ENCODE measurements around the gene RPL21.
"Not testable (repeated sequence)": the region's sequence is repeated elsewhere in the genome, so short reads cannot be mapped to it uniquely, and the experiment has no call there.

The RPL21 gene

DNA sequence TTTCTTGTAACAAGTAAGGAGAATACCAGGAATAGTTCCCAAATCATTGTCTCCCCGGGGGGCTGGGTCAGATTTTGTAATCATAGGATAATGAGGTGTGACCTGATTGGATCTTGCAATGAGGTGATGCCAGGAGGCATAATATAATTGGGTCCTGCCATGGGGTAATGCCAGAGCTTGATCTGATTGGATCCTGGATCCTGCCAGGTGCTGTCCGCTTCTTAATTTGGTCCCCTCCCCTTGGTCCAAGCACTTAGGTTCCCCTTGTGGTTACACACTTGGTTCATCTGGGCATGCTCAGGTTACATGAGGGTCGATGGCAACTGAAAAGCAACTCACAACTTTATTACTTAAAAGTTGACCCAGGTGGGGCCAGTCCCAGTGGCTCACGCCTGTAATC, 39.4 kb downstream of the RPL21 start:
- no peak for DNase-seq

DNA sequence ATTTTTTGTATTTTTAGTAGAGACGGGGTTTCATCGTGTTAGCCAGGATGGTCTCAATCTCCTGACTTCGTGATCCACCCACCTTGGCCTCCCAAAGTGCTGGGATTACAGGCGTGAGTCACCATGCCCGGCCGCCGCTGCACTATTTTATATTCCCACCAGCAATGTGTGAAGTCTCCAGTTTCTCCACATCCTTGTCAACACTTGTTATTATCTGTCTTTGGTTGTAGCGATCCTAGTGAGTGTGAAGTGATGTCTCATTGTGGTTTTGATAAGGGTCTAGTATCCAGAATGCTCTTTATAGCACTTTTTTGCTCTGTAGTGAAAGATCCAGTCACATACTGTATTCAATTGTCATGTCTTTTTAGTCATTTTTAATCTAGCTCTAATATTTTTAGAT, 40.6 kb downstream of the RPL21 start:
- not testable (repeated sequence) for DNase-seq

DNA sequence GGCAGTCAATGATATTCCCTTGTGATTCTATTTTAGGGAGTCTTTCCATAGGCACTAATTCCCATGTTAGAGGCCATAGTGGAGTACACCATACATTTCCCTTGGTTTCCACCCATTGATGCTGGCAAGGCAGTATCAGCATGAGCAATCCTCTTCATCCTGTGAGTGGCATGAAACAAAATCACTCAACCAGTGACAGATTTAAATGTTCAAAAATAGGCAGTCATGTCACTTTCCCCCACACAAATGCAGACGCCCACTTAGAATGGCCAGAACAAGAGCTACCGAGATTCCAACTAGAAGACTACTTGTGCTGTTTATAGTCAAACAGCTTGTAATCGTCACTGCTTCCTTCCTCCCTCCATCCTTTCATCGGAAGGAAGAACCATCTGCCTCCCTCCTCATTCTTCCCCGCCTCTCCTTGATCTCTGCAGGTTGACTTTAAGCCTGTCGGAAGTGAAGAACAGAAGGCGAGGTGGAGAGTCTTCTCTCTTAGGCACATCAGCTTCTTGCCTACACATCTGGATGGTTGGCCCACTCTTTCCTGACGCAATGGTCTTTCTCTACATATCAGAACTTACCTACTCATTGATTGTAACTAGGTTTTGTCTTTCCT, 41.8 kb downstream of the RPL21 start:
- DNase-seq: no peak

DNA sequence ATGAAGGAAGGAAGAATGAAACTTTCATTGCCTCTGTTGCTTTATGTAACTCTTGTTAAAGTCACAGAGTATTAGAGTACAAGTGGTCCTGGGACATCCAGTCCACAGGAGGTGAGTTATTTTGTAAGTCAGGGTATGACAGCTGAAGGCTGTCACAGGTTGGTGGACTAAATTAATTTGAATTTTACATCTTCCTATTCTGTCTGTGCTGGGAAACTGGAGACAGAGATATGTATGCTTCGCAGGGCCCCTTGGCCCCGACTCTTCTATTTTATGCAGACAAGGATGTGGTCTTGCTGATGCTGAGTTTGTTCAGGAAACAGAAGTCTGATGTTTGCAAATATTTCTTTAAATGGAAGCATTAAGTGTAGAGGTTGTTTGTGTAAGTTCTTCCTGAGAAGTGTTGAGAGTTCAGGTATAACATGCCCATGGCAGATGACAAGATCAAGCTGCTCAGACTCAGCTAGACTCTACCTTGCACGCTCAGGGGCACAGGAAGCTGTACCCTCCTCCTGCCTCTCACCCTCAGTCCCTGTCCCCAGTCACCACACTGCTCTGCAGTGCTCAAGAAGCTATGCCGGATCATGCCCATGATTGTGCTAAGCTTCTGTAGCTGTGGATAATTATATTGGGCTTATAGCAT, 42.6 kb downstream of the RPL21 start:
- no peak for DNase-seq

DNA sequence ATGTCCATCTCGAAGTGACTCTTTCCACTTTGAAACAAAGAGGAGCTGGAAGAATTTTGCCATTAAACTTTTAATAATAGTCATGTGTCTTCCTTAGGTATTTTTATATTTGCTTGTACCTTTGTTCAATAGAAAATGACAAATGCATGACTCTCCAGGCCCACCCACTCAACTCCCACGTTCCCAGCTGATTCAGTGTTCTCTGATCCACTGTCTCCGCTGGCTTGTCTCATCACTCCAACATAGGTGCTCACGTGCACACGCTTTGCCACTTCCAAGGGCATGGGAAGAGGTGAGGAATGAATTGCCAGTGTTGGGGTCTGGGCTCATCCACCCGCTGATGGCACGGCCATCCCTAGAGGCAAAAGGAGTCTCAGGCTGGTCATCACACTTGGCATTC, 43.7 kb downstream of the RPL21 start:
- DNase-seq: no peak

DNA sequence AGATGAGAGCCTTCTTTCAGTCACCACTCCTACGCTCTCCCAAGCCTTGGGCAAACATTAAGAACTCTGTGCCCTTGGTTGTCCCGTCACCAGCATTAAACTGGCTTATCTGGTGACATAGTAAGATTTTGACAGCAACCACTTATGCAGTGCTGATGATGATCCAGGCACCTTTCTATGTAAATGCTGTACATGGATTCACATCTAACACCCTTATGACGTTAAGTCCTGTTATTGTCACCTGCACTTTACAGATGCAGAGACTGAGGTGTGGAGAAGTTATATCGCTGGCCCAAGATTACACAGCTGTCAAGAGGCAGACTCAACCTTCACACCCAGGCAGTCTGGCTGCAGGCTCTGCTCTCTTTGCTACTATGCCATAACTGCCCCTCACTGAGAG, 44.3 kb downstream of the RPL21 start:
- DNase-seq: no peak

DNA sequence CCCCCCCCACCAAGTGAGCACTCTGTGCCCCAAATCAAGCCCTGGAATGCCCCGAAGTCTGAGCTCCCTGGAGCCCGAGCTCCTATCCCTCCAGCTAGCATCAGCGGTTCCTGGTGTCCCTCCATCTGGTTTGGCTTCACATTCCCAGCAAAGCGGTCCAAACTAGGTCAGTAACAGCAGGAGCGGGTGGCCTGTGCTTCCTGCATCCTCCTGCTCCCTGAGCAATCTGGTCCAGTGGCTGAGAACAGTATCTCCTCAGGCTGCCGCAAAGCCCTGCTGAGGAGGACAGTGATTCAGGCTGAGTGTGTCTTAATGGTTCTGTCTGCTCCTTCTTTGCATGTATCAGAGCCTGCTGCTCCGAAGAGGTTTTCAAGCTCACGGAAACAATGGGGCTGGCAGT, 45.1 kb downstream of the RPL21 start:
- no peak for DNase-seq

DNA sequence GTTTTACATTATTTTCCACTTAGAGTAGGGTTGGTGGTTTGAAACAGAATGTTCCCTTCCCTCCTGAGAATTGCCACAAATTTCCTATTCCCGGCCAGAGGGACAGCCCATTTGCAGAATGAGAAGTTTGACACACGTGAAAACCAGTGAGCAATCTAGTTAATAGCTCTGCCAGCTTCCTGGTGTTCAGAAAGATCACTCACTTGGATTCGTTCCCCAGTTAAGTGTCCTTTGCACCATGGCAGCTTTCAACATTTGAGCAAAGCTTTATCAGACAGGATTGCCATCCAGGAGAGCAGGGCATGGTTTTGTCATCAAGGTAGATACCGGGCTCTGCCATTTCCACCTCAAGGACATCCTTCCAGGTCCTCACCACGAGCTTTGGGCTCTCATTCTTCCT, 47.5 kb downstream of the RPL21 start:
- no peak for DNase-seq

DNA sequence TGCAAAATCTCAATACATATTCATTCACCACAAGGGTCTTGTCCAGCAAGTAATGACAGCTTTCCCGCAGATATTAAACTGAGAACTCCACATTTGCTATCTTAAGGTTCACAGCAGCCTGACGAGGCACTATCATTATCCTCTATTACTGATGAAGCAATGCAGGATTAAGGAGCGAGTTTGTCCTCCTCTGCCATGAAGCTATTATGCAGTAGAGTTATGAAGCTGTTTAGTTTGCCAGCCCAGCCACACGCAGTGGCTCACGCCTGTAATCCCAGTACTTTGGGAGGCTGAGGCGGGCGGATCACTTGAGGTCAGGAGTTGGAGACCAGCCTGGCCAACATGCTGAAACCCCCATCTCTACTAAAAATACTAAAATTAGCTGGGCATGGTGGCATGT, 49.0 kb downstream of the RPL21 start:
- DNase-seq: not testable (repeated sequence)

DNA sequence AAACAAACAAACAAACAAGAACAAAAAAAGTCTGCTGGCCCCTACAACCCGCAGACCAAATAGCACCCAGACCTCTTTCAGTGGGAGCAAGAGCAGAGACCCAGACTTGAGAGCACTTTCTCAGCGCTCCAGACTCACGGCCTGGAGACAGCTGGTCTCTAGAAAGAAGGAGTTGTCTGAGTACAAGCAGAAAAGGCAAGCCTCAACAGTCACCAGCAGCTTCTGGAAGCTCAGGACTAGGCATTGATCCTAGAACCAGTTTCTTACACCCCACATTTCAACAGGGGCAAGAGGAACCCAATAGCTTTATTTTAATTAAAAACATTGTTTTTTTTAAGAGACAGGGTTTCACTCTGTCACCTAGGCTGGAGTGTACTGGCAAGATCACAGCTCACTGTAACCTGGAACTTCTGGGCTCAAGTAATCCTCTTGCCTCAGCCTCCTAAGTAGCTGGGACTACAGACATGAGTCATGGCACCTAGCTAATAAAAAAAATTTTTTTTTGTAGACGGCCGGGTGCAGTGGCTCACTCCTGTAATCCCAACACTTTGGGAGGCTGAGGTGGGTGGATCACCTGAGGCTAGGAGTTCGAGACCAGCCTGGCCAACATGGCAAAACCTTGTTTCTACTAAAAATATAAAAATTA, 49.7 kb downstream of the RPL21 start:
- DNase-seq: no peak

DNA sequence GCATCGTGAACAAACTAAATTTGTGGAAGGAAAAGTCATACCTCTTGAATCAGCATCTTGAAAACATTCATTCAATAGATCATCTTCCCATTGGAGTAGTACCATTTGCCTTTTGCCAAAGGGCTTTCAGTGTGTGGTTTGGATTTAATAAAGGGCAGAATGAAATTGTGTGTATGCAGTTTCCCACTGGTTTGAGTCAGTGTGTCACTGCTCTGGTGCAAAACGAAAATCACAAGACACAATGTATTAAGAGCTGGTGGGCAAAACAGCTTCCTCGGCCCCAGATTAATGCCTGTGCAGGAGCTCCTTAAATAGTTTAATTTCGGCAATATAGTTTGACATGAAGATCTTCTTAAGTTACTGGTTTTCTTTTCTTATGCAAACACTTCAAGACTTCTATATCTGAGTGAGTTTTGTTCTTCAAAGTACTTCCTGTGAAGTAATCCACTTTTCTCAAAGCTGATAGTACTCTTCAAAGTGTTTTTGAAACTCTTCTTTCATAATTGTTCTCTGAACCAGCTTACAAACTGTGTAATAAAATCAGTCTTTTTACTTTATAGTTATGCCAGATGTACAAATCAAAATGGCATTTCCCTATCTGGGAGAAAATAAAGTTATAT, 51.4 kb downstream of the RPL21 start:
- DNase-seq: no peak

DNA sequence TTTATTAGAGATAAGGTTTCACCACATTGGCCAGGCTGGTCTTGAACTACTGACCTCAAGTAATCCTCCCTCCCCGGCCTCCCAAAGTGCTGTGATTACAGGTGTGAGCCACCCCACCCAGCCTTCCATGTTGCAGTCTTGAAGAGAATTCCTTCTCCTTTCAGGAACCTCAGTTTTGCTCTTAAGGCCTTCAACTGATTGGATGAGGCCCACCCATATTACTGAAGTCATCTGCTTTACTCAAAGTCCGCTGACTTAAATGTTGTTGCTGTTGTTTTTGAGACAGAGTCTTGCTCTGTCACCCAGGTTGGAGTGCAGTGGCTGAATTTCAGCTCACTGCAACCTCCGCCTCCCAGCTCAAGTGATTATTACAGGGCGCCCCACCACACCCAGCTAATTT, 52.7 kb downstream of the RPL21 start:
- DNase-seq: no peak

DNA sequence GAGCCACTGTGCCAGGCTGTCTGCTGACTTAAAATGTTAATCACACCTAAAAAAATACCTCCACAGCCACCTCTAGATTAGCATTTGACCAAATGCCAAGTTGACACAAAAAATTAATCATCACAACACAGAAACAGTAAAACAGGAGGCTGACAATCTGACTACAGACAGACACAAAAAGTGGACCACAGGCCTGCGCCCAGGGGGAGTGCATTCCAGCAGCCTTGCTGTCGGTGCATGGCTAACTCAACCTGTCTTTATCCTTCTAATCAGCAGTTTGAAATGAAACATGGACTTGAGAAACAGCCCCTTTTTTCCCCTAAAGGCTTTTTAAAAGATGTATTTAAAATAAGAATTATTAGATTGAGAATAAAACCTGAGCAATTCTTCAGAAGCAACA, 53.3 kb downstream of the RPL21 start:
- no peak for DNase-seq
